HG02759 (cell line): ENCODE measurements around the gene HMX3.

ENCODE experiments used
- ATAC-seq: cut with Tn5 transposase; IDR thresholded peaks from one replicate; pipeline ENCODE4 v1.9.1; 2021; ENCODE audit warnings: mild to moderate bottlenecking, moderate library complexity; ENCODE audit not compliant: unreplicated experiment

The HMX3 gene

GRCh38 chr10:123134343-123134914 lies 1.3 kb upstream of the HMX3 start:
- ATAC-seq, result no peak

DNA sequence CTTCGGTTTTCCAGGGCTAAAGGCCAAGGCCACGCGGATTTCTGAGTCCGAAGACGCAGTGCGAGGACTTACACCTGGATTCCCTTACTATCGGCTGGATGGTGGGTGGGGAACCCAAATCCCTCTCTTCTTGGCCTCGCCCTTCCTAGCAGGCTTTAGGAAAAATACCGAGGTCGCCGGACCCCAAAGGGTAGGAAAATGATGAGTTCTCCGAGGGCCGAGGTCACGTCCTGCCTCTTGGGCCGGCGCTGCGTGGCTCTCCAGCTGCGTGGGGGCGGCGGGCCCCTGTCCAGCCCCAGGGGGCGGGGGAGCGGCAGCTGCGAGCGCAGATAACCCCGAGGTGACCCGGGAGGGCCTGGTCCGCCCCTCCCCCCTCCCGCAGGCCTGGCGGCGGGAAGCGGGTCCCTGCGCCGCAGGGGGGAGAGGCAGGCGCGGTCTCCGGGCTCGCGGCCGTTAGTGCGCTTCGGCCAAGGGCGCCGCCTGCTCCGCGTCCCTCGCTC lies 805 bp upstream of the HMX3 start:
- no peak for ATAC-seq

DNA sequence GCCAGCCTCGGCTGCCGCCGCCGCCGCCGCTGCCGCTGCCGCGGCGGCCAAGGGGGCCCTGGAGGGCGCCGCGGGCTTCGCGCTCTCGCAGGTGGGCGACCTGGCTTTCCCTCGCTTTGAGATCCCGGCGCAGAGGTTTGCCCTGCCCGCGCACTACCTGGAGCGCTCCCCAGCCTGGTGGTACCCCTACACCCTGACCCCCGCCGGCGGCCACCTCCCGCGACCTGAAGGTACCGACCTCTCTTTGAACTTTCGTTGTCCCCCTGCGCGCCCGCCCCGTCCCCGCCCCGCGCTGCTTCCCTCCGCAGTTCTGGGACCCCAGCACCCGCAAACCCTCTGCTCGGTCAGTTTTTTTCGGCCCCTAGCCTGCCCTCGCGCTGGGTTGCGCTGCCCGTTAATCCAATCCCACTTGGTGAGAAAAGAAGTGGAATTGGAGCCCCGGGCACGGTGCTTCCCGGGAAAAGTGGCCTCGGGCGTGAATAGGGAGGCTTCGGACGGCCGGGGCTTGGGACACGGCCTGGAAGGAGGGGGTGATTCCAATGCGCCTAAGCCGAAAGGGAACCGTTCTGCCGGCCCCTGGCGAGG lies 543 bp downstream of the HMX3 start:
- no peak for ATAC-seq

GRCh38 chr10:123136806-123137642 lies 1.3 kb downstream of the HMX3 start:
- ATAC-seq, result no peak

GRCh38 chr10:123139165-123139520 lies 3.4 kb downstream of the HMX3 start:
- ATAC-seq, result no peak

- no peak for ATAC-seq
These were observed 3.9 kb downstream of the HMX3 start for GRCh38 chr10:123139521-123140163.

GRCh38 chr10:123140164-123140982 lies 4.6 kb downstream of the HMX3 start:
- ATAC-seq, result no peak

DNA sequence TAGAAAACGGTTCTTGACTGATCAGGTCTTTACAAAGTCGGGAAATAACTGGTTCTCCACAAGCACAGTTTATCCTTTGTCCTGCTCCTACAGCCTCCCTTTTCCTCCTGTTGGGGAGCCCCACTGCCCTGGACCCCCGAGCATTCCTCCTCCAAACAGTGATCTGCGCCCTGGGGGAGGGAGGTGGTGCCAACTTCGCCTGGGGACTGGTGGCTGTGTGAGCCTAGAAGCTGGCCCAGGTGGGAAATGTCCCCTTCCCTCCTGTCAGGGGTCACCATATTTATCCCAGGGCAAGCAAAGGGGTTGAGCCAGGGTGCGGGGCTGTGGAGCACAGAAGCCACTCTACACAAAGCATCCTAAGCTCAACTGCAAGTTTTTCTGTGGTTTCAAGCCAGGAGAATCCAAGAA lies 5.2 kb downstream of the HMX3 start:
- no peak for ATAC-seq

DNA sequence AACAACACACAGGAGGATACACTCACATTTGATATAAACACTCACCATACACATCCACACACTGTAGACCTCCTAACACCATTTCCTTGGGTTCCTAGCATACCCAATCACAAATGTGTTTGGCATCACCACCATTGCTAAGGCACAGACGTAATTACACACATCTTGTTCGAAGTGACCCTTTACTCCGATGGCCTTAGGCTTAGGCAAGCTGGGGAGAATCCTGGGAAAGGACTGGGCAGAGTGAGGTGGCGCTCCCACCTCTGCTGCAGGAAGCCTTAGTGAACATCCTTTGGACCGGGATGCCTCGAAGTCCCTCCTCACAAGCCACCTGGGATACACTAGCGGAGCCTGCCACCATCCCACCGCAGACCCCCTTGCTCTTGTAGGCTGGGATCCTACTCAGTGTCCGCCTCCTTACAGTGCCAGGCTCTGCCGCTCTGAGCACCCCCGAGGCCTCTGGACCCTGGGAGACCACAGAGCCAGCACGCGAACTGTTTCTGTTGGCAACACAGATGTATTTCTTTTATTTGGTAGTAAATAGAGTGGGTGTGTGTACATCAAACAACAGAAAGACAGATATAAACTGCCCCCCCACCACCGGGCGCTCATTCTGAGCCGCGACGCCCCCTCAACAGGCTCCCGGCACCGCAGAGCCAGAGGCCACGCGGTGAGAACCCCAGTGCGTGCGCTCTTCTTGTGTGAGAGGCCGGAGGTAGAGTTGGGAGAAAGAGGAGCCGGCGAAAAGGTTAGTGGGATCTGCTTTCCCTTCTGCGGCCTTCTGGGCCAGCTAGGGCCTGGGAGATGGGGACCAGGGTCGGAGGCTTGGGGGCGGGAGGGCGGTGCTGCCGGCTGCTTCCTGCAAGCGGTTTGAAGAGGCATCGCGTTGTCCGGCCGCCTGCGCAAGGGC lies 6.3 kb downstream of the HMX3 start:
- no peak for ATAC-seq

GRCh38 chr10:123142701-123143161 lies 7.0 kb downstream of the HMX3 start:
- no peak for ATAC-seq

DNA sequence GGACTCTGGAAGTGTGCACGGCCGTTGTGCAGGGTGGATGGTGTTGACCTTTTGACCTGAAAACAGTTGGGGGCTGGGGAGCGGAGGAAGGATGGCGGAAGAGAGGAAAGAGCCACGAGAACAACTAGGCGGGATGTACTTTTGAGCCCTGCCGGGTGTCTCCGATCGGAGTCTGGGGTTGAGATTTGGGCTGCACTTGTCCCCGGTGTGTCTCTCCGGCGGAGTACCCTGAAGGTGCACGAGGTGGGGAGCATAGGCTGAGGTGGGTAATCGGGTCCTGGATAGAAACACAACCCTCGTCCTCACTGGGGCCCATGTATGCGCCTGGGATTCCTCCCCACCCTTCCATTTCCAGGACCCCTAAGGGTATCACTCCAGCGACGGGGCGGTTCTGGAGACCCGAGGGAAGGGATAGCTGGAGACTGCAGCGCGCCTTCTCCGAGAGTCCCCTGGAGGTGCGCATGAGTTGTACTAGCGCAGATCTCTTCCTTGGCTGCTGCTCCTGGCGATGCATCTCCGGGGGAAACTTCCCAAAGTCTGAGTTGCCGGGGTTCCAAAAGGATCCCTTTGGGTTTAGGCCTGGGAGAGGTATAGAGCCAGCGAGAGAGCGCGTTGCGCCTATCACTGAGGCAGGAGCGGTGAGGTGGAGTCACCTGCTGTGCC lies 7.5 kb downstream of the HMX3 start:
- no peak for ATAC-seq

- ATAC-seq, result no peak
These were observed 8.0 kb downstream of the HMX3 start for GRCh38 chr10:123143825-123144168.

DNA sequence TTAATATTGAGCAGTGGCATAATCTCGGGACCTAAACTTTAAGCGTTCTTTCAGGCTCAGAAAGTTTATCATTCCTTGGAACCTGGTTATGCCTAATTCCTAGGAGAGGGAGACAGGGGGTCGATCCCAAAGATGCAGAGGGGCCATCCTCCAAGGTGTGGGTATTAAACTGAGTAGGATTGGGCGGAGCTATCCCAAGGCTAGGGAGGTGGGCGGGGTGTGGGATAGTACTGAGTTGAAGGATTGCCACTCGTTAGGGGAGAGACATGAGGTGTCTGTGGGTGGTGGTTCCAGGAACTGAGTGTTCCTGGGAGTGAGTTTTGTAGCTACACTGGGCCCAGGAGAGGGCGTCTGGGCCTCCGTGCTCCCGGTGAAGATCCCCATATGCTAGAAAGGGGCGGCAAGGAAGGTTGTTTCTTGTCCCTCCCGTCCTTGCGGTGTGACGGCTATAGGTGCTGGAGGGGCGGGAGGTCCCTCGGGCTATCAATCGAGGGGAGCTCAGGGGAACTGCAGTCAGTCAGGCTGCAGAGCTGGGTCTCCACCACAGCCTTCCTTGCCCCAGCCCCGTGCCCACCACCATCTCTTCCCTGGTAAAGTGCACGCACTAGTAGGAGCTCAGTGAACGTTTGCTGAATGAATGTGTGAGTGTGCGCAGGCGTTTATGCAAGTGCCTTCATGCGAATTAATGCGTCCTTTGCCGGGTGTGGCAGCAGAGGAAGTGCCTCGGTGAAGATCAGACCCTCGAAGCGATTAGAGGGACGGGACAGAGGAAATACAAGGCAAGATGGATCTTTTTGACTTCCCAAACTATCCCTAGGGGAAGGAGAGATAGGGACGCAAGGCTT lies 9.1 kb downstream of the HMX3 start:
- ATAC-seq, result no peak

DNA sequence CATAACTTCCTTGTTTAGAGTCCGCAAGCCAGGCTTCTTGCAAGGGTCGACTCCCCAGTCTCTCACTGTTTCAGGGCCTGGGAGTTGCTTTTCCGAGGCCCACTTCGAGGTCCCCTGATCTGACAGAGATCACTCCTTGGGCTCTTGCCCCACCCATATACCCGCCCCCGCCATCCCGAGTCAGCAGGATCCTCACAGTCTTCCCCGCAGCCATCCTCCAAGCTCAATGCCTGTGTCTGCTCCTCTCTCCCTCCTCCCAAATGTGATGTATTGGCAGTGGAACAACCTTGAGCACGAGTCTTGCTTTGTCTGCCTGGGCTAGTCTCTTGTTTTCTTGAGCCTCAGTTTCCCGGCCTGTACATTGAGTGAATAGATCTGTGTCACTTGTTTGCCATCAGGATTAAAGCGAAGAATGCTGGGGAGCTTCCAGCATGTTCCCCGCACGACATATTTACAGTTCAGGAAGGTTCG lies 9.8 kb downstream of the HMX3 start:
- no peak for ATAC-seq

DNA sequence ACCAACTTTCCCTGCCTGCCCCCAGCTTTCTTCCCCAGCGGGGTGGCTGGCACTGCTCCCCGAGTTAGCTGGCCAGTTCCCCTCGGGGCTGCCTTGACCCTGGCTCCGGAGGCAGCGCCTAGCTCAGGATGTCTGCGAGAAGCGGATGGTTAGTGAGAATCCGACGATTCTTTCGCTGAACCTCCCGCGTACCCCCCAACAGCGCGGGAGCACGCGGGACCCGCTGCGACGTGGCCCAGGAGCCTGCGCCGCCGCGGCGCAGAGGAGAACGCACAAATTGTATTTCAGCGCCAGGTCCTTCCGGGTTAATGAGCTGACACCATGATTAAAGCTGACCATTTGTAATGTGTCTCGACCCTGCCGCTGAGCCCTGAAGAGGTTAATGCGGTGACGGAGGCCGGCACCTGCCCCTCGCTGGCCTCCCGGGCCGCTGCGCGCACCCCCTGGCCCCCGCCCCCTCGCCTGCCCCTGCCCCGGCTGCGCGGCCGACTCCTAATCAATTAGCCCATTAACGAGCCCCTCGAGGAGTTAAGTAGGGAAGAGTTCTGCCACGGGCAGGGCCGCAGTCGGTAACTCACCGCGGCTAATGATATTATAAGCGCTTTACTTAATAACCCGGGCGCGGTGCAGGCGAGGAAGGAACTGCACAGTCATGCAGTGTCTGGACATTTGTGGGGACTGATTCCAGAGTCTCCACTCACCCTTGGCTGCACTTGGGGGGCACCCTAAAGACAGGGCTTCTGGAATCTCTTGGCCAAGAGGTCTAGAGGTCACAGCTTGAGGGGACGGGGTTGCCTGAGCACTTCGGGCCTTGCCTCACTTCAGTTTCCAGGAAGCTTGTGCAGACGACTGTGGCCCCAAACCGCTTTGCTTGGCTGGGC lies 10.5 kb downstream of the HMX3 start:
- no peak for ATAC-seq

DNA sequence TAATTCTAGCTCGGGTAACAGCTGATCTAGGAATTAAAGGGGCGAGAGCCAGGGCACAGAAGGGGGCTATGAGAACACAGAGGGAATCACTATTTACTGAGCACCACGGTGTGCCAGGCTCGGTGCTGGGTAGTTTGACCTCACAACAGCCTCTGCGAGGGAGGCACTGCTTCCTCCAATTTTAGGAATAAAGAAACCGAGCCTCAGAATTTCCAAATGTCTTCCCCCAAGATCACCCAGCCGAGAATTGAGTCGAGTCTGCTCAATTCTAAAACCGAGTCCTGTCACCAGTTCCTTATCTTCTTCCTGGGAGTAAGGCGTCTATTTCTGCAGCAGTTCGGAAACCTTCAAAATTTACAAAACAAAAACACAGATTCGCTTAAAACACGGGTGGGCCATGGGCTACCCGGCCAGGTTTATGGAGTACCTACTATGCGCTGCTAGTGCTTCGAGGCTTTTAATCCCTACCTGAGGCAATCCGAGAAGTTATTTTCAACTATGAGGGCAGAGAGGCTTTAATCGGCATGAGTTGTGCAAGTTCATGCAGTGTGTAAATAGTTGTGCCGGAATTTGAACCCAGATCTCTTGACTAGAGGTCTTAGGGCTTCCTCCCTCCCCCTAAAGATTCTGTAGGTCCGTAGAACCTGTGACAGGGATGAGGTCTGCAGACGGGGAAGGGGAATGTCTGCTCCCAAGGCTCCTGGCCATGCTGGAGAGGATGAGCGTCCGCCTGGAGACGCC lies 11.3 kb downstream of the HMX3 start:
- no peak for ATAC-seq
